HTR-8/SVneo (cell line): ENCODE measurements around the gene MAP4K5.

Experiments used
- DNase-seq: peaks from one replicate; pipeline ENCODE4 v3.0.0; 2011; ENCODE audit warnings: low spot score, mixed read lengths; ENCODE audit not compliant: insufficient read length
- FAIRE-seq: peaks from 2 replicates; lab custom pipeline; 2011; peaks lifted over from hg19 to GRCh38; lab: Jason Lieb, UNC

MAP4K5 gene

GRCh38 chr14:50489851-50490250 lies 42.5 kb downstream of the MAP4K5 start:
- FAIRE-seq, result no peak

DNA sequence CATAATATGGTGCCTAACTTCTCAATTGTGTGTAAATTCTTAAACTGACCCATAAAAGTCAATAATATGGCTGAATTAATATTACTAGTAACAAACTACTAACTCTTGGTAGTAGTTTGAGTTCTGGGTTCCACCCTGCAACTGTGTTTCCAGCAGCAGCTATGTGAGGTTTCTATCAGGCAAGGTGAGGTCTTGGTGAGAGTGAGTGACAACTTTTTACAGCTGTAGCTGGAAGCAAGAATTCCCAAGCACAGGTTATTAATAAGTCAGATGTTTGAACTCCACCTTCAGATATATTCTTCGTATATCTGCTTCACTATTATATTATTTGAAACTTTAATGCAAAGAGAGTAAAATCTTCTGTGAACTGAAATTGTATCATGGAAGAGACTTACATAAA lies 43.8 kb downstream of the MAP4K5 start:
- FAIRE-seq (no peak), DNase-seq (no peak)

More at GRCh38 chr14:50489851-50490250, 42.5 kb downstream of the MAP4K5 start:
- DNase-seq, result no peak

- DNase-seq, result no peak
- no peak for FAIRE-seq
Observed at GRCh38 chr14:50479041-50479440, 53.3 kb downstream of the MAP4K5 start.

DNA sequence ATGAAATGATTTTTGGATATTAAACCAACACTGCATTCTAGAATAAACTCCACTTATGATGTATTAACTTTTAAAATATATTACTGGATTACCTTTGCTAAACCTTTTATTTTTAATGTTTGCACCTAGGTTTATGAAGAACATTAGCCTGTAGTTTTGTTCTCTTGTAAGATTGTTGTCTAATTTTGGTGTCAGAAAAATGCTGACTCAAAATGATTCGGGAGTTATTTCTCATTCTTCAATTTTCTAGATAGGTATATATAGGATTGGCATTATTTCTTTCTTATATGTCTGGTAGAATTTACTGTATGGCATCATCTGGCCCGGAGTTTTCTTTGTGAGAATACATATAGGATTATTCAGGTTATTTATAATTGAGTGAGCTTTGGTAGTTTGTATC lies 54.6 kb downstream of the MAP4K5 start:
- DNase-seq, result no peak
- FAIRE-seq, result no peak

DNA sequence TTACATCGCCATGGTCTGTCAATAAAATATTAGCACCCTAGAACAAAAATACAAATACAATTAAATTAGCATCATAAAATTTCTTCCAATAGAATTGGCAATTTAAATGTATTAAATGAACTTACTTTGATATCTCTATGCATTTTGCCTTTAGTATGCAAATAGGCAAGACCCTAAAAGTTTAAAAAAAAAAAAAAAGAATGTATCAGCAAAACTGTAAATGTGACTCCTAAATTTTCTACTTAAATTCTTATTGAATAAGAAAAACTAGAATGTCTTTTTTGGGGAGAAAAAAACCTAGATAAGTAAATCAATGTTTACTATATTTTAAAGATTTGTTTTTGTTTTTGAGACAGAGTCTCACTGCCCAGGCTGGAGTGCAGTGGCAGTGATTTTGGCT lies 56.2 kb downstream of the MAP4K5 start:
- DNase-seq, result no peak

DNA sequence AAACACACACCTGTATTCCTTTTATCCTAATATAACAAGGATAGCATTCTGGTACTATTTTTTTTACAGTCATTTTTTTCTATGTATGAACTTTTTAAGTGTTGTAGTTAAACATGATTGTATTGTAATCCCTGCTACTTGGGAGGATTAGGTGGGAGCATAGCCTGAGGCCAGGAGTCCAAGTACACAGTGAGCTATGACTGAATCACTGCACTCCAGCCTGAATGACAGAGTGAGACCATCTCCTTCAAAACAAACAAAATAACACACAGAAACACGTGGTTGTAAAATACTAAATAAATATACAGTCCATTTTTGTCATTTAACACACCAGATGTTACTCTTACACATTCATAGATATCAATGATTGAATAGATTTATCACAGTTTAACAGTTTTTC lies 56.9 kb downstream of the MAP4K5 start:
- DNase-seq, result peak; percentile 8
- FAIRE-seq, result peak; percentile 66

More for the DNA sequence above, 56.2 kb downstream of the MAP4K5 start:
- FAIRE-seq, result no peak

DNA sequence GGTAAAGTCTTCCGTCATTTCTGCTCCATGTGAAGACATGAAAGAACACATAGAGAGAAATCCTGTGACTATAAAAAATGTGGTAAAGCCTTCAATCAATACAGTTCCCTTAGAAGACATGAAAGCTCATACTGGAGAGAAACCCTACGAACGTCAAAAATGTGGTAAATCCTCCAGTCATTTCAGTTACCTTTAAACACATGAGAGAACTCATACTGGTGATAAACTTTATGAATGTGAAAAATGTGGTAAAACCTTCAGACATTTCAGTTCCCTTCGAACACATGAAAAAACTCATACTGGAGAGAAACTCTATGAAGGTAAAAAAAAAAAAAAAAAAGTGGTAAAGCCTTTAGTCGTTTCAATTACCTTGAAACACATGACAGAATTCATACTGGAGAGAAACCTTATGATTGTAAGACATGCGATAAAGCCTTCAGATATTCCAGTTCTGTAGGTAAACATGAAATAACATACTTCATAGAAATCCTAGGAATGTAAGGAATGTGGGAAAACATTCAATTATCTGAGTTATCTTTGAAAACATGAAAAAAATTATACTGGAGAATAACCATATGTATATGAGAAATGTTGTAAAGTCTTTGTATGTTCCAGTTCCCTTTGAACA lies 60.4 kb downstream of the MAP4K5 start:
- FAIRE-seq (no peak), DNase-seq (no peak)

DNA sequence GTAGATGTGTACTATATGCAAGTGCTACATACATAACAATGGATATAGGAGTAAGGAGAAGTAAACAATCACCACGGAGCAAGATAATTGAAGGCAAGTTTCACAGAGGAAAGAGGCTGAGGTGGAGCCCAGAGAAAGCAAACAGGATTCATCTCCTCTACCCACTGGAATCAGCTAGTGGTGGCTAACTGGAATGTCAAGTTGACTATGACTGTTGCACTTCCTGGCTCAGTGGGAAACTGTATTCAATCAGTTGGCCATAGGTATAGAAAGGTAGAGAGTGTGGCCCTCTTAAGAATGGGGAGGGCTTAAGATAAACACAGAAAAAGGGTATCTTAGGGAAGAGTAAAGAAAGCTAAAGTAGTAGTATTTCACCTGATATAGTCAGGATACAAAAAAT lies 62.4 kb downstream of the MAP4K5 start:
- no peak for FAIRE-seq
- DNase-seq, result no peak

DNA sequence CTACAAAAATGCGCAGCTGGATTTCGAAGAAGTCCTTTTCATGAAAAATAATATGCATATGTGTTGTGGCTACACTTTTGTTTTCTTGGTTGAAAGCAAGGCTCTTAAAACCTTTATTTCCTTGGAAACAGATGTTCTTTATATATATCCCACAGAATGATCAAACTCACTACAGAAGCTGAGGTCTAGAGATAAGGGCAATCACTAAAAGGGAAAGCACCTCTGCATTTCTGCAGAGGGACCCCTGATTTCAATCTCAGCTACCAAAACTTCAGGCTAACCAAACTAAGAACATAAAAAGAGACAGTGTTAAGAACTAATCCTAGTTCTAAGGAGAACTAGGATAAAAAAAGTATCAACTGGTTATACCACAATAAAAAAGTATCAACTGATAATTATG lies 70.3 kb downstream of the MAP4K5 start:
- DNase-seq (no peak), FAIRE-seq (no peak)

DNA sequence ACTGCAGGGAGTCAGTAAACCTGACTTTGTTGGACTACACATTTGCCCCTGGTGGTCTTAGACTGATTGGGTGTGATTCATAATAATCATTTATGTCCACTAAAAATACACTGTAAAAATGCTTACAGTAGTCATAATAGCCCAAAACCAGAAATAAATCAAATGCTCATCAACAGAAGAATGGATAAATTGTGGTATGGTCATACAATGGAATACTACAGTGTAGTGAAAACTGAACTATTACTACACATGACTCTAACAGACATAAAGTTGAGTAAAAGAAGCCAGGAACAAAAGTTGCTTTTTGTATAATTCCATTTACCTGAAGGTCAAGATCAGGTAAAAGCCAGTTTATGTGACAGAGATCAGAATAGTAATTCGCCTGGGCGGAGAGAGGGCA lies 78.5 kb downstream of the MAP4K5 start:
- no peak for FAIRE-seq
- no peak for DNase-seq

DNA sequence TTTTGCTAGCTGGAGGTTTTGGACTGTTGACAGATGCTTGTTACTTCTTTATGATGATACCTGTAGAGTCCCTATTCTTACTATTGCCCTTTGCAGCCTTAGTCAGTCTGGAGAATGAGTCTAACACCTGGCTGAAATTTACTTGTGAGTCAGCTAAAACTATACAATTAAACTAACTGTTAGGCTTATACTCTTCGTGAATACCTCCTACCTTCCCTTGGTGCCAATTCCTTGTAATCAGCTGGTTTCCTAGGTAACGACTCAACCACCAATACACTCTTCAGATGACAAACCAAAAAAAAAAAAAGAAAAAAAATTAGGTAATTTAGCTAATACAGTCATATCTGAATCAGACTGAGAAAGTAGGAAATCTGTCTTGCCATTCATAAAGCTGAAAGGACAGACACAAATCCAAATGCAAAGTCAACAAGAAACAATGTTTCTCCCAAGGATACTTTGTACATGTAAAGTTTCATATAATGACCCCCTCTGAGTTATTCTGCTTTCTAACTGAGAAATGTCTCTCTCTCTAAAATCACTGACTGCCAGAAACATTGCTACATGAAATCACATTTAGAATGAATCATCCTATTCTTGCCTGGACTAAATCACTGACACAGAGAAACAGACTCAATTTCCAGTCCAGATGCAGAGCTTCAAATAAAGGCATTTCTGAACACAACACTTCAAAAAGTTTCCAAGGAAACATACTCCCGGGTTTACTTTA lies 79.2 kb downstream of the MAP4K5 start:
- DNase-seq (no peak), FAIRE-seq (no peak)

DNA sequence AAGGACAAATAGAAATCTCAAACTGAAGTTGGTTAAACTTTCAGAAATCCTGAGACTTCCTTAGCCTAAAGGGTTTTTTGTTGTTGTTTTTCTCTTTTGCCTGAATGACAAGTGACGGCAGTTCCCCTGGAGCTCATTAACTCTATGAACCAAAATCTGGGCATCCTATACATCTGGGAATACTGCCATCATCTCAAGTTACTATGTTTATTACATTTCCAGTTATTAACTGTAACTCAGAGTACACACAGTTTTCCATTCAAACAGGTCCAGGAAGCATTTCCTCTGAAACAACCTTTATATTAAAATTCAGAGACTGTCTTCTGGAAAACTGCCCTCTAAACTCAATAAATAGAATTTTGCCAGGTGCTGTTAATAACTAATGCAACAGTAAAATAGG lies 80.1 kb downstream of the MAP4K5 start:
- no peak for FAIRE-seq

DNA sequence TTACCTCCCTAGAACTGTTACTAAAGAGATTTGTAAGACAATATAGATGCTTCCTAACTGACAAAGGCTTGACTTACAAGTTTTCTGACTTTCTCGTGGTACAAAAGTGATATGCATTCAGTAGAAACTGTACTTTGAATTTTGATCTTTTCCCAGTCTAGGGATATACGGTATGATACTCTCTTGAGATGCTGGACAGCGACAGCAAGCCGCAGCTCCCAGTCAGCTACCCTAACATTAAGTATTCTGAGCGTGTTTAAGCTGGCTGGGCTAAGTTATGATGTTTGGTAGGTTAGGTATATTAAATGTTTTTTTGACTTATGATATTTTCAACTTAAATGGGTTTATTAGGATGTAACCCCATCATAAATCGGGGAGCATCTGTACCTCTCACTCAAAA lies 80.5 kb downstream of the MAP4K5 start:
- DNase-seq (no peak), FAIRE-seq (no peak)

More for the DNA sequence above, 80.1 kb downstream of the MAP4K5 start:
- no peak for DNase-seq

- DNase-seq (no peak), FAIRE-seq (no peak)
Observed at GRCh38 chr14:50447461-50447860, 84.9 kb downstream of the MAP4K5 start.

DNA sequence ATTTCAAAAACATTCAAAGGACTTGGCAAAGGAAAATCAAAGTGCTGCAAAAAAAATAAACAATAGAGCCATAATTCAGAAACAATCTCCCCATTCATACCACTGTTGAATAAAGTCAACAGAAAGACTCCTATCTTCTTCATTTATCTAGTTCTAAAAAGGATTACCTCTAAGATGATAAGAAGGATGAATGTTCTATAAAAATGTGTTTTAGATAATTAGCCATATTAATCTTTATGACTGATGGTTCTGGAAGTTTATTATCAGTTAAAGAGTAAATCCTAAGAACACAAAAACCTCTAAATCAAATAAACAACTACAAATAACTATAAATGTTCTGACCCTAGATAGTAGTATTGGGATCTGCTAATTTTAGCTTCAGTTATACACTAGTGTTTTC lies 97.8 kb downstream of the MAP4K5 start:
- DNase-seq, result no peak
- no peak for FAIRE-seq

- DNase-seq (no peak), FAIRE-seq (no peak)
Observed at GRCh38 chr14:50432131-50432530, 100.2 kb downstream of the MAP4K5 start.

- DNase-seq (peak; percentile 23), FAIRE-seq (no peak)
Observed at GRCh38 chr14:50425816-50426215, 106.6 kb downstream of the MAP4K5 start.

- no peak for FAIRE-seq
Observed at GRCh38 chr14:50425105-50425504, 107.3 kb downstream of the MAP4K5 start.

GRCh38 chr14:50423529-50423928 lies 108.8 kb downstream of the MAP4K5 start:
- FAIRE-seq, result no peak
- DNase-seq, result no peak

More at GRCh38 chr14:50425105-50425504, 107.3 kb downstream of the MAP4K5 start:
- DNase-seq, result no peak

- no peak for DNase-seq
- no peak for FAIRE-seq
Observed at GRCh38 chr14:50421499-50421898, 110.9 kb downstream of the MAP4K5 start.

DNA sequence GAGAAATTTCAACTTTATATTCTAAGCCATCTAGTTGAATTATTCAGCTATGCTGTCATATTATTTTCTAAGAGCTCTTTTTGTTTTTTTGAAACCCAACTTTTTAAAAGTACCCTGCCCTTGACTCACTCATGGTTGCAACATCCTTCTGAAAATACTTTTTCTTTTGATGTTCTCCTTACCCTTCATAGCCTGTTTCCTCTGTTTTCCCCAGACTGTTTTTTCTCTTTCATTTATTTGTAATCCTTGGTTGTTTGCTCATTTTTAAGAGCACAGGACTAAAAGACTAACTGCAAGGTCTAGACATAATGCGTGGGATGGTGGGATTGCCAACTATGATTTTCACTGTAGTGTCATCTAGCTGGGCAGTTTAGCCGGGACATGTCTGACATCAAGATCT lies 114.5 kb downstream of the MAP4K5 start:
- DNase-seq, result no peak
- FAIRE-seq, result no peak

DNA sequence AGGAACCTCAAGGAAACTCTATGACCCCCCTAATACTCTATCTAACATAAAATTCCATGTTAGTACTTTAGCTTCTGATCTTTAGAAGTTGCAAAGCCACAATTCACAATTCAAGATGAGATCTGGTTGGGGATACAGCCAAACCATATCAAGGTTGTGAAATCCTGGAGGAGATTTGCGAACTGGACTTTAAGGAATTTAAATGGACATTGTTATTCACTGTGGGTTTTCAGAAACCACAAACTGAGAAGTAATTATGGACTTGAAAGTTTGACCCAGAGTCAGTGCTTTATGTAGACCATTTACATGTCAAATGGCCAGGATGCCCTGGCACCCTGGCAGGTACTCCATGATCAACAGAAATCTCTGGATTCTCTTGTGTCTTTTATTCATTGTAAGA lies 121.4 kb downstream of the MAP4K5 start:
- DNase-seq, result no peak
- no peak for FAIRE-seq
